GM12891 (cell line): ENCODE results near the gene TNS1.

Experiments used
- DNase-seq: peaks from one replicate; pipeline ENCODE4 v3.0.0; 2011; ENCODE audit warnings: low spot score; ENCODE audit not compliant: insufficient read length
- FAIRE-seq: peaks from 2 replicates; lab custom pipeline; 2011; peaks lifted over from hg19 to GRCh38; lab: Jason Lieb, UNC
- PAX5 ChIP-seq: IDR thresholded peaks from 2 replicates; pipeline ENCODE4 v1.6.1; 2011; ENCODE audit warnings: low read length, moderate library complexity, mild to moderate bottlenecking; ENCODE audit not compliant: insufficient read depth, severe bottlenecking
- POLR2A ChIP-seq: IDR thresholded peaks from 2 replicates; pipeline ENCODE4 v1.6.1; 2011; ENCODE audit warnings: low read depth, low read length, control low read depth
- POLR2AphosphoS5 ChIP-seq: IDR thresholded peaks from 2 replicates; pipeline ENCODE4 v1.6.1; 2011; ENCODE audit warnings: low read depth, low read length, control low read depth
- POU2F2 ChIP-seq: IDR thresholded peaks from 2 replicates; pipeline ENCODE4 v1.6.1; 2011; ENCODE audit warnings: low read depth, mild to moderate bottlenecking, control low read depth, low read length, moderate library complexity
- SPI1 ChIP-seq: IDR thresholded peaks from 2 replicates; pipeline ENCODE4 v1.6.1; 2011; ENCODE audit warnings: low read depth, low read length, control low read depth
- TAF1 ChIP-seq: IDR thresholded peaks from 2 replicates; pipeline ENCODE4 v1.6.1; 2011; ENCODE audit warnings: low read depth, low read length, control low read depth

Gene TNS1

GRCh38 chr2:217929272-217929671 lies 73.5 kb downstream of the TNS1 start:
- FAIRE-seq (no peak), DNase-seq (no peak)

GRCh38 chr2:217928324-217929181 lies 74.2 kb downstream of the TNS1 start:
- no peak for FAIRE-seq
- DNase-seq, result no peak
- TF ChIP-seq POU2F2 (no peak), POLR2A (no peak), PAX5 (no peak), TAF1 (no peak), SPI1 (no peak), POLR2AphosphoS5 (no peak)

More at GRCh38 chr2:217929272-217929671, 73.5 kb downstream of the TNS1 start:
- no peak for TF ChIP-seq TAF1
- no peak for TF ChIP-seq POLR2AphosphoS5
- no peak for TF ChIP-seq POU2F2
- TF ChIP-seq POLR2A, result no peak
- no peak for TF ChIP-seq PAX5
- TF ChIP-seq SPI1, result no peak

- FAIRE-seq (no peak), DNase-seq (no peak)
- TF ChIP-seq POU2F2 (no peak), SPI1 (no peak), PAX5 (no peak), POLR2AphosphoS5 (no peak), TAF1 (no peak), POLR2A (no peak)
Observed at GRCh38 chr2:217927601-217928323, 75.0 kb downstream of the TNS1 start.

GRCh38 chr2:217926801-217927200 lies 76.0 kb downstream of the TNS1 start:
- DNase-seq (no peak), FAIRE-seq (no peak)
- TF ChIP-seq POU2F2 (no peak), TAF1 (no peak), POLR2A (no peak), POLR2AphosphoS5 (no peak), PAX5 (no peak), SPI1 (no peak)

GRCh38 chr2:217924346-217924901 lies 78.4 kb downstream of the TNS1 start:
- TF ChIP-seq POLR2A, result no peak
- no peak for TF ChIP-seq TAF1
- no peak for TF ChIP-seq SPI1
- no peak for TF ChIP-seq PAX5
- TF ChIP-seq POU2F2, result no peak
- TF ChIP-seq POLR2AphosphoS5, result no peak
- FAIRE-seq, result no peak
- DNase-seq, result no peak

DNA sequence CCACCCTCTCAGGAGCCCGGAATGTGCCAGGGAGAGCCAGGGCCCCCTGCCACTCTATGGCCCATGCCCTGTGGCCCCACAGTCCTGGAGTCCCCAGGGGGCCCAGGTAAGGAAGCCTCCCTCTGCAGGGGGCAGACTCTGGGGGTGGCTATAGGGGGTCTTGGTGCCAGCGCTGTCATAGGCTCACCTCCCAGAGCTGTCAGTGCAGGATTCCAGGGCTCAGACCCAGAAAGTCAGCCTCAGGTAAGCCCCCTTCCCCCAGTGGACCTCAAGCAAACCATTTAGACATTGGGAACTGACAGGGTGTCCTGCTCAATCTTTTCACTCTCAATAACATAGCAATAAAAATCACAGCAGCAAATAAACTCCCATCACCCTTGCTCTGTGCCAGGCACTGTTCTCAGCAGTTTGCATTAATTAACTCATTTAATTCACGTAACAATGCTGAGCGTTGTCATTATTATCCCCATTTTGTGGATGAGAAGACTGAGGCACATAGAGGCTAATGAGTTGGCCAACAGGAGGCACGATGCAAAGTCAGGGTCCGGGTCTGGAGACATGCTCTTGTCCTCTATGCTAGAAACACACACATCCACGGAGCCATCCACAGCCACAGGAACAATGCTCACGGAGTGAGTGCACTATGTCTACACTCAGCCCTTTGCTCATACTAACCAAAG lies 79.6 kb downstream of the TNS1 start:
- TF ChIP-seq POLR2A (no peak), PAX5 (no peak)
- DNase-seq (no peak), FAIRE-seq (no peak)

- FAIRE-seq (no peak), DNase-seq (no peak)
- TF ChIP-seq SPI1 (no peak), POLR2A (no peak), POLR2AphosphoS5 (no peak), TAF1 (no peak)
Observed at GRCh38 chr2:217922101-217923006, 80.4 kb downstream of the TNS1 start.

DNA sequence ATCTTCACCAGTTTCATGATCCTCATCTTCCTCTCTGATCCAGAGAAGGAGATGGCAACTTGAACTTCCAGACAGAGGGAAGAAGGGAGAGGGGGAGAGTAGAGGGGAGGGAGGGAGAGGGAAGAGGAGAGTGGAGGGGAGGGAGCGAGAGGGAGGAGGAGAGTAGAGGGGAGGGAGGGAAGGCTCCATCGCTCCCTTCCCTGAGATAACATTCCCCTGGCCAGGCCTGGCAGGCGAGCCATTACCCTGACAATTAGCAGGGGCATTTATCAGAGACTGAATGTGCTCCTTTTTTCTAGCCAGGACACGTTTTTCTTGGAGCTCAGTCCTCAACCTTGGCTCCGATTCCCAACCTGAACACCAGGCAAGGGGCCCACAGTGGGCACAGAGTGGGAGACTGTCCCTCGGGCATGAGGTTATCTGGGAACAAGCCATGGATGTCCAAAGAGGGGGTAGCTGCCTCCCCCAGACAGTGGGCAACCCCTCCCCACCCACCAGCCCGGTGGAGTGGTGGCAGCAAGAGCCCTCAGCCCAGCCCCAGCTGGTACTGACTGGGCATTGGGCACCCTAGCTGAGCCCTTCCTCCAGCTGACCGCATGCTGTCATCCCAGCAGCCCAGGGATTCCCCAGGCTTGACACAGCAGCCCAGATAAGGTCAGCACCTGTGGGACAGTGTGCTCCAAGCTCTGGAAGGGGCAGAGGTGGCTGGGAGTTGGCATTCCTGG lies 81.8 kb downstream of the TNS1 start:
- no peak for TF ChIP-seq TAF1
- no peak for TF ChIP-seq POLR2A
- no peak for TF ChIP-seq SPI1
- no peak for TF ChIP-seq POU2F2
- TF ChIP-seq POLR2AphosphoS5, result no peak
- TF ChIP-seq PAX5, result no peak
- DNase-seq, result no peak
- no peak for FAIRE-seq
